K562 (cell line): ENCODE data around the gene SGMS1. TPM values are rescaled to one million over a fixed set of nuclear protein-coding genes. Genes with fewer than 3 reads are reported as not detected.

Source experiments
- polyA plus RNA-seq, 8 experiments: library from polyadenylated mRNA; depleted of rRNA in 4 of 8; stranded (reverse) in 5 of 8; unstranded in 3 of 8; fragments of >200 nt; fragmentation: Nextera tagmentation in 2 of 8; fragmentation: Illumina TruSeq in 1 of 8; extraction: Ambion mirVana in 2 of 8; extraction: Trizol in 1 of 8; gene quantifications; 2 replicates each; pipeline versions ENCODE4 v1.2.1 to v1.2.3, GENCODE V29; 2011 to 2014; ENCODE audit warnings: inconsistent platforms in 1 of 8, missing spikeins in 1 of 8
- total RNA-seq, 7 experiments: library from RNA; depleted of rRNA in 6 of 7; stranded (reverse); fragments of >200 nt in 6 of 7; fragmentation: Illumina TruSeq in 2 of 7; extraction: Trizol in 2 of 7; gene quantifications; 2 replicates each; pipeline versions ENCODE4 v1.2.1 to v1.2.3, GENCODE V29; 2011 to 2021; ENCODE audit warnings: low replicate concordance in 1 of 7
- TF ChIP-seq, protein P1 (sequence below), 2 experiments: fragments of 450-650 bp in 1 of 2; sonication (generic) in 1 of 2; formaldehyde crosslinking in 1 of 2; IDR thresholded peaks in 1 of 2; conservative IDR thresholded peaks in 1 of 2; 2 replicates each; pipeline versions ENCODE4 v1.6.1 to v1.8.1; 2016 to 2023; ENCODE audit warnings: mild to moderate bottlenecking in 2 of 2, moderate library complexity in 2 of 2, inconsistent platforms in 1 of 2, missing genetic modification reagents in 1 of 2
- TF ChIP-seq, protein P2 (sequence below): fragments of 450-650 bp; IDR thresholded peaks from 2 replicates; pipeline ENCODE4 v1.6.1; 2016; ENCODE audit warnings: mild to moderate bottlenecking, moderate library complexity

Gene SGMS1
- total and polyA plus RNA-seq, 9 of the 15 experiments (the other 6 are each of a cell fraction or from before 2014, with no cell fraction given) = 22.6 to 232 (median 82.2) TPM

DNA sequence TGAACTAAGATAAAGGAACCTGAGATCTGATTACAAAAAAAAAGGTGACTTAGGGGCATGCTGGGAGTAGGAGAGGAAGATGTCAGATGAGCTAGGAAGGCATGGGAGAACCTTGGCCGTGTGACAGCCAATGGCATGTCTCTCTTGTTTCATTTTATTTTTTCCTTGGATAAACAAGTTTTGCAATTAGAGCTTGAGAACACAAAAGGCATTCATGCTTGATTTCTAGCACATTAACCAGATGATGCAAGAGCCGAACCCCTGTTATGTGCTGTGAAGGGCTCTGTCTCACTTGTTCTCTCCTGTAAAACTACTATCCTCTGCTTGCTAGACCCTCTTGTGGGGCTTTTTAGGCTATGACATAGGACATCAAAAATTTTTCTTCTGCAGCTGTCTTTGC is 238.1 kb downstream of the SGMS1 start (continued):
- TF ChIP-seq, protein P1, sequence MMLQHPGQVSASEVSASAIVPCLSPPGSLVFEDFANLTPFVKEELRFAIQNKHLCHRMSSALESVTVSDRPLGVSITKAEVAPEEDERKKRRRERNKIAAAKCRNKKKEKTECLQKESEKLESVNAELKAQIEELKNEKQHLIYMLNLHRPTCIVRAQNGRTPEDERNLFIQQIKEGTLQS (IDR thresholded peaks at IDR 0.05) = peak; percentile 60; the same call in 1 of the 2 replicates
- TF ChIP-seq, protein P1 (CRISPR knock-in tag; conservative IDR thresholded peaks at IDR 0.05) = no peak
- TF ChIP-seq, protein P2, sequence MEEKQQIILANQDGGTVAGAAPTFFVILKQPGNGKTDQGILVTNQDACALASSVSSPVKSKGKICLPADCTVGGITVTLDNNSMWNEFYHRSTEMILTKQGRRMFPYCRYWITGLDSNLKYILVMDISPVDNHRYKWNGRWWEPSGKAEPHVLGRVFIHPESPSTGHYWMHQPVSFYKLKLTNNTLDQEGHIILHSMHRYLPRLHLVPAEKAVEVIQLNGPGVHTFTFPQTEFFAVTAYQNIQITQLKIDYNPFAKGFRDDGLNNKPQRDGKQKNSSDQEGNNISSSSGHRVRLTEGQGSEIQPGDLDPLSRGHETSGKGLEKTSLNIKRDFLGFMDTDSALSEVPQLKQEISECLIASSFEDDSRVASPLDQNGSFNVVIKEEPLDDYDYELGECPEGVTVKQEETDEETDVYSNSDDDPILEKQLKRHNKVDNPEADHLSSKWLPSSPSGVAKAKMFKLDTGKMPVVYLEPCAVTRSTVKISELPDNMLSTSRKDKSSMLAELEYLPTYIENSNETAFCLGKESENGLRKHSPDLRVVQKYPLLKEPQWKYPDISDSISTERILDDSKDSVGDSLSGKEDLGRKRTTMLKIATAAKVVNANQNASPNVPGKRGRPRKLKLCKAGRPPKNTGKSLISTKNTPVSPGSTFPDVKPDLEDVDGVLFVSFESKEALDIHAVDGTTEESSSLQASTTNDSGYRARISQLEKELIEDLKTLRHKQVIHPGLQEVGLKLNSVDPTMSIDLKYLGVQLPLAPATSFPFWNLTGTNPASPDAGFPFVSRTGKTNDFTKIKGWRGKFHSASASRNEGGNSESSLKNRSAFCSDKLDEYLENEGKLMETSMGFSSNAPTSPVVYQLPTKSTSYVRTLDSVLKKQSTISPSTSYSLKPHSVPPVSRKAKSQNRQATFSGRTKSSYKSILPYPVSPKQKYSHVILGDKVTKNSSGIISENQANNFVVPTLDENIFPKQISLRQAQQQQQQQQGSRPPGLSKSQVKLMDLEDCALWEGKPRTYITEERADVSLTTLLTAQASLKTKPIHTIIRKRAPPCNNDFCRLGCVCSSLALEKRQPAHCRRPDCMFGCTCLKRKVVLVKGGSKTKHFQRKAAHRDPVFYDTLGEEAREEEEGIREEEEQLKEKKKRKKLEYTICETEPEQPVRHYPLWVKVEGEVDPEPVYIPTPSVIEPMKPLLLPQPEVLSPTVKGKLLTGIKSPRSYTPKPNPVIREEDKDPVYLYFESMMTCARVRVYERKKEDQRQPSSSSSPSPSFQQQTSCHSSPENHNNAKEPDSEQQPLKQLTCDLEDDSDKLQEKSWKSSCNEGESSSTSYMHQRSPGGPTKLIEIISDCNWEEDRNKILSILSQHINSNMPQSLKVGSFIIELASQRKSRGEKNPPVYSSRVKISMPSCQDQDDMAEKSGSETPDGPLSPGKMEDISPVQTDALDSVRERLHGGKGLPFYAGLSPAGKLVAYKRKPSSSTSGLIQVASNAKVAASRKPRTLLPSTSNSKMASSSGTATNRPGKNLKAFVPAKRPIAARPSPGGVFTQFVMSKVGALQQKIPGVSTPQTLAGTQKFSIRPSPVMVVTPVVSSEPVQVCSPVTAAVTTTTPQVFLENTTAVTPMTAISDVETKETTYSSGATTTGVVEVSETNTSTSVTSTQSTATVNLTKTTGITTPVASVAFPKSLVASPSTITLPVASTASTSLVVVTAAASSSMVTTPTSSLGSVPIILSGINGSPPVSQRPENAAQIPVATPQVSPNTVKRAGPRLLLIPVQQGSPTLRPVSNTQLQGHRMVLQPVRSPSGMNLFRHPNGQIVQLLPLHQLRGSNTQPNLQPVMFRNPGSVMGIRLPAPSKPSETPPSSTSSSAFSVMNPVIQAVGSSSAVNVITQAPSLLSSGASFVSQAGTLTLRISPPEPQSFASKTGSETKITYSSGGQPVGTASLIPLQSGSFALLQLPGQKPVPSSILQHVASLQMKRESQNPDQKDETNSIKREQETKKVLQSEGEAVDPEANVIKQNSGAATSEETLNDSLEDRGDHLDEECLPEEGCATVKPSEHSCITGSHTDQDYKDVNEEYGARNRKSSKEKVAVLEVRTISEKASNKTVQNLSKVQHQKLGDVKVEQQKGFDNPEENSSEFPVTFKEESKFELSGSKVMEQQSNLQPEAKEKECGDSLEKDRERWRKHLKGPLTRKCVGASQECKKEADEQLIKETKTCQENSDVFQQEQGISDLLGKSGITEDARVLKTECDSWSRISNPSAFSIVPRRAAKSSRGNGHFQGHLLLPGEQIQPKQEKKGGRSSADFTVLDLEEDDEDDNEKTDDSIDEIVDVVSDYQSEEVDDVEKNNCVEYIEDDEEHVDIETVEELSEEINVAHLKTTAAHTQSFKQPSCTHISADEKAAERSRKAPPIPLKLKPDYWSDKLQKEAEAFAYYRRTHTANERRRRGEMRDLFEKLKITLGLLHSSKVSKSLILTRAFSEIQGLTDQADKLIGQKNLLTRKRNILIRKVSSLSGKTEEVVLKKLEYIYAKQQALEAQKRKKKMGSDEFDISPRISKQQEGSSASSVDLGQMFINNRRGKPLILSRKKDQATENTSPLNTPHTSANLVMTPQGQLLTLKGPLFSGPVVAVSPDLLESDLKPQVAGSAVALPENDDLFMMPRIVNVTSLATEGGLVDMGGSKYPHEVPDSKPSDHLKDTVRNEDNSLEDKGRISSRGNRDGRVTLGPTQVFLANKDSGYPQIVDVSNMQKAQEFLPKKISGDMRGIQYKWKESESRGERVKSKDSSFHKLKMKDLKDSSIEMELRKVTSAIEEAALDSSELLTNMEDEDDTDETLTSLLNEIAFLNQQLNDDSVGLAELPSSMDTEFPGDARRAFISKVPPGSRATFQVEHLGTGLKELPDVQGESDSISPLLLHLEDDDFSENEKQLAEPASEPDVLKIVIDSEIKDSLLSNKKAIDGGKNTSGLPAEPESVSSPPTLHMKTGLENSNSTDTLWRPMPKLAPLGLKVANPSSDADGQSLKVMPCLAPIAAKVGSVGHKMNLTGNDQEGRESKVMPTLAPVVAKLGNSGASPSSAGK = 0 out of 2 replicates have a peak, but pooled peaks have one; percentile 28
- TF ChIP-seq, all 486 proteins: peak for 7
